HG02885 (cell line): ENCODE data around the gene SLC2A9.
"Not testable (repeated sequence)": the region's sequence is repeated elsewhere in the genome, so short reads cannot be mapped to it uniquely, and the experiment has no call there.

Source experiments
- ATAC-seq: cut with Tn5 transposase; IDR thresholded peaks from one replicate; pipeline ENCODE4 v1.9.1; 2021; ENCODE audit warnings: mild to moderate bottlenecking; ENCODE audit not compliant: unreplicated experiment, poor library complexity

SLC2A9 gene

GRCh38 chr4:9901257-9901656 is 120.0 kb downstream of the SLC2A9 start:
- no peak for ATAC-seq

DNA sequence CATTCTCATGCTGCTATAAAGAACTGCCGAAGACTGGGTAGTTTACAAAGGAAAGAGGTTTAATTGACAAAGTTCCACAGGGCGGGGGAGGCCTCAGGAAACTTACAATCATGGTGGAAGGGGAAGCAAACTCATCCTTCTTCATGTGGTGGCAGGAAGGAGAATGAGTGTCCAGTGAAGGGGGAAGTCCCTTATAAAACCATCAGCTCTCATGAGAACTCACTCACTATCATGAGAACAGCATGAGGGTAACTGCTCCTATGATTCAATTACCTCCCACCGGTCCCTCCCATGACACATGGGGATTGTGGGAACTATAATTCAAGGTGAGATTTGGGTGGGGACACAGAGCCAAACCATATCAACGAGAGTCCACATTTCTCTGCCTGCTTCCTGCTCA is 120.7 kb downstream of the SLC2A9 start:
- ATAC-seq = not testable (repeated sequence)

- ATAC-seq = no peak
Measured at GRCh38 chr4:9899306-9900055, 121.8 kb downstream of the SLC2A9 start.

DNA sequence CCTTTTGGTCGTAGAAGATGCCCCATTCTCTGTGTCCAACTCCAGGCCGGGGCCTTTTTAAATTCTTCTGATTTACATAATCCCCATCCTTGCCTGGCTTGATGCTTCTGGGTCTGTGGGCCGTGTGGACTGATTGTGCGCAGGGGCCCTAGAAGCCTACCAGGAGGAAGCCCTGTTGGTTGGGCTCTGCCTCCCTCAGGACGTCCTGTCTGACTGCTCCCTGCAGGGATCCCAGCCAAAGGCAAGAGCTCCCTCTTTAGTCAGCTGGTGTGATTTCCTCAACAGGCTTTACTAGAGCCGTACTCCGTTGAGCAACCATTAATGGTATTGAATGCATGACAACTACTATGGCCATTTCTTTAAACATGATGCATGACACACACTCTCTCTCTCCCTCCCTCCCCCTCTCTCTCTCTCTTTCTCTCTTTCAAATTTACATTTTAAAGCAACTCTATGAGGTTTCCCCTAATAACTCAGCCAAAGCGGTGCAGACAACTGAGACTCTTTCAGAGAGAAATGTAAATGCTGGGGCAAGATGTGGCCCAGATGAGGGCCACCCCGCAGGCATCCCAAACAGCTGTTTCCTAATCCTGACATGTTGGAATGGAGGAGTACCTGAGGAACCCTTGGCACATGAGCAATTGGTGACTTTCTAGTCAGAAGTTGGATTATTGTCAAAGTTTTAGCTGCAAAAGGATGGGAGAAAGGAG is 122.5 kb downstream of the SLC2A9 start:
- no peak for ATAC-seq

GRCh38 chr4:9895333-9895705 is 126.0 kb downstream of the SLC2A9 start:
- ATAC-seq = no peak

- ATAC-seq = no peak
Measured at GRCh38 chr4:9894644-9895332, 126.5 kb downstream of the SLC2A9 start.

DNA sequence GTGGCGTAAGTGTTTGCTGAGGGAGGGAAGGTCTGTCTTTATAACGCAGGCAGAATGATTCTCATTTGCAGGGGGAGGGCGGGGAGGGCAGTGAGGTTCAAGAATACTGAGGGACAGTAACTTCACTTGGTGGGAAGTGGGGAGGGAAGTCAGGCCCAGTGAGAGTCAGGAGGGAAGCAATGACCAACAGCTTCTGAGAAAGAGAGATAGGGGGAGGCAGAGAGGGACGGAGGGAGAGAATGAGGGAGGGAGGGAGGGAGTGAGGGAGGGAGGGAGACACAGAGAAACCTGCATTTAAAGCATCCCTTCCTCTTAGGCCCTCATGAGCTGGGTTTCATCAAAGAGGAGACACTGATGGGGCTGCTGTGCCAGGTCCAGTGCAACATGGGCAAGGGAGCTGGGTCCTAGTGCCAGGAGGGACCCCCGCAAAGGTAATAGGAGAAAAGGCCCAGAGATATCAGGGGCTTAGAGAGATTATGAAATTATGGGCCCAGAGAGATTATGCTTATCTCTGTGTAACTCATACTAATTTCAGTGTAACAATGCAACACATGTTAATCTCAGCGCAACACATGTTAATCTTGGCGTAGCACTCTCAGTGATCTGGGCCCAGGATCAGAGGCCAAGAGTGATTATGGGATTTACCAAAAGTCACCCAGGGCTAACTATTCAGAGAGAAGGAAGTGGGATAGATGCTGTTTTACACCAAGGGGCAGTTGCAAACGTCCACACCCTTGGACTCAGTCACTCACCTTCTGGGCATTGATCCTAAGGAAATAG is 127.8 kb downstream of the SLC2A9 start:
- no peak for ATAC-seq

GRCh38 chr4:9891740-9892139 is 129.6 kb downstream of the SLC2A9 start:
- ATAC-seq = no peak

DNA sequence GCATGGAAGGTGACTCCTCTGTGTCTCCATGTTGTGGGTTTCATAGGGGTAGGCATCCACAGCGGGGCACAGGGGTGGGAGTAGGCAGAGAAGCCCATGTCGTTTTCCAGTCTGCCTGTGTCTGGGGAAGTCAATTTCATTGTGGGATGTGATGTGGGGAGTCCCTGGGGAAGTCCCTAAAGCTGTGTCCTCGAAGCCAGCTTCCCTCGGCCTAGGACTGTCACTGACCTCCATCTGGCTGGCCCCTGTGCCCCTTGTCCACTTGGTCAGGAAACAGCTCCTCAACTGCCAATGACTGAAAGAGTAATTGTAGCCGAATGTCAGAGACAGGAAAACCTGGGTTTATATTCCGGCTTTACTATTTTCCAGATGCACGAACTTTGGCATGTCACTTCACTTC is 130.2 kb downstream of the SLC2A9 start:
- no peak for ATAC-seq

- ATAC-seq = no peak
Measured at GRCh38 chr4:9889306-9889705, 132.0 kb downstream of the SLC2A9 start.

- ATAC-seq = no peak
Measured at GRCh38 chr4:9885958-9886357, 135.3 kb downstream of the SLC2A9 start.

GRCh38 chr4:9880406-9881197 is 140.7 kb downstream of the SLC2A9 start:
- ATAC-seq = no peak

DNA sequence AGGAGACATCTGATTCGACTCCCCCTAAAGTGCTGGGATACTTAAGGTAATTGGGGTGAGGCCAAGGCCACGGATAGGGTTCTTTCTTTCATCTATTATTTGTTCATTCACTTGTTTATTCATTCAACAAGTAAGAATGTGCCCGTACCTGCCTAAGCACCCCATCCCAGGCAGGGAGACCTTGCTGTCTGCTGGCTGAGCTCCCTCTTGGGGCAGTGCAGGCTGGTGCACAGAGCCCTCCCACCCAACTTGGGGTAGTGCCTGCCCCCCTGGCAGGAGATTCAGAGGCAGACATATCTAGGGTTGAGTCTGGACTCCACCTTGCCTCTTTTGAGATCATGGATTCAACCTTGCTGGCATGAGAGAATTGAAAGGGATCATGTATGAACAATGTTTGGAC is 144.2 kb downstream of the SLC2A9 start:
- ATAC-seq = no peak

DNA sequence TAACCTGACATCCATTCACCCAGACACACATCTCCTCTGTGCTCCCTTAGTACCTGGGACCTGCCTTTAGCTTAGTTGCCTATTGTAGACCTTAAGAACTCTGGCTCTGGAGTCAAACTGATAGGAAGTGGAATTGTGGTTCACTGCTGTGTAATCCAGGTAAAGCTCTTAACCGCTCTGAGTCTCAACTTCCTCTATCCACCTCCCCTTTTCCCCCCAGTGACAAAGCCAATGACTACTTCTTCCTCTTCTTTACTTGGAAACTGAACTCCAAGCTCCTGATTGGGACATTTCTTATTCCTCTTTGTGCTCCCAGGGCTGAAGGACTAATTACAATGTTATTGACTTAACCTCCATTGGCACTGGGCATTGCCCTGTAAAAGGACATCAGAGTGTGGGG is 145.8 kb downstream of the SLC2A9 start:
- ATAC-seq = no peak

DNA sequence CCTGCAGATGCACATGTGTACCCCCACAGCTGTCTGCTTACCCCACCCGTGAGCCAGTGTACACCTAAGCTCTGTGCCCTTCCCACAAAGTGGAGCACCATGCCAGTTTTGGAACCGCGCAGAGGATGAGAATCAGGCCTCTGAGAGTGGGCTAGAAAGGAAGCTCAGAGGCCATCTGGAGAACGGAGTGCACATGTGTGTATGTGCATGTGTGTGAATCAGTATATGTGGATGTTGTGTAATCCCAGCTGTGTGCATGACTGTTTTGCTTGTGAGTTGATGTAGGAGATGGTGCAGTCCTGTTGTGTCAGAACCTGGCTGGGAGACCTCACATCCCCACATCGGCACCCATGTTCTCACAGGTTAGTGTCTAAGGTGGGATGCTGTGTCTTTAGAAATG is 146.9 kb downstream of the SLC2A9 start:
- no peak for ATAC-seq

DNA sequence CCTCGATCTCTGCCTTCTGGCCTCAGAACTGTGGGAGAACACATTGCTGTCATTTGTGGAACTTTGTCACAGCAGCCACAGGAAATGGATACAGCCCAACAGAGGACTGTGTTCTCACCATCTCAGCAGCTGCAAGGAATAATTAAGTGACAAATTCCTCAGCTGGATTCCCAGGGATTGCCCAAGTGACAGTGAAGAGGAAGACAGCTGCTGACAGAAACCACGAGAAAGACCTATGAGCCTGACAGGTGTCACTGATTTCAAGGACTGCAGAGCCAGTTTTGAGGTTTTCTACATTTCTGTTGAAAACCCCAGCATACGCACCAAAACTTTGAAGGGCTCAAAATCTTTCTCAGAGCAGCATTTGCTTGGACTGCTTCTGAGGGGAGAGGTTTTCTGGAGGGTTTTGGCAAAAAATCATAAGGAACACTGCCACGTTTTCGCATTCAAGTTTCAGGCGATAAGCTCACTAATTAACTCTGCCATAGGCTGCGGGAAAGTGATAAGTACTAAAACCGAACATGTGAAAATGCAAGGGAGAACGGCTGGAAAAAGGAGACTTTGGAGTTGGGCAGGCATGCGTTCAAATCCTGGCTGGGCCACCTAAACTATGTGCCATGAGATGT is 151.0 kb downstream of the SLC2A9 start:
- ATAC-seq = no peak

GRCh38 chr4:9867751-9868425 is 153.4 kb downstream of the SLC2A9 start:
- ATAC-seq = no peak

DNA sequence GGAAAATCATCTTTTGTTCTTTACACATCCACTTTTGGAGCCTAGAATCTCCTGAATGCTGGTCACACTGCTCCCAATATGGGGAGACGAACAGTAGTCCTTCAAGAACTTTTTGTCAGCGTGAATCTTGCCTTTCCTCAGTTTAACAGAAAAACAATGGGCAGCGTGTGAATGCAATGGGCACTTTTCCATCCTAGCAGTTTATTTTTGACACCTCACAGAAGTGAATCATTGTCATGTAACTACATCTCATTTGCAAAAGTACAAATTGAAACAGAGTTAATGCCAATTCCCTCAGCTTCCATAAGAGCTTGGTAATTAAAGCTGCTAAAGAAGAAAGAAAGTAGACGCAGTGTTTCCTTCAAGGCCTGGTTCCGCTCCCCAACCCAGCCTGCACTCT is 154.4 kb downstream of the SLC2A9 start:
- ATAC-seq = no peak

DNA sequence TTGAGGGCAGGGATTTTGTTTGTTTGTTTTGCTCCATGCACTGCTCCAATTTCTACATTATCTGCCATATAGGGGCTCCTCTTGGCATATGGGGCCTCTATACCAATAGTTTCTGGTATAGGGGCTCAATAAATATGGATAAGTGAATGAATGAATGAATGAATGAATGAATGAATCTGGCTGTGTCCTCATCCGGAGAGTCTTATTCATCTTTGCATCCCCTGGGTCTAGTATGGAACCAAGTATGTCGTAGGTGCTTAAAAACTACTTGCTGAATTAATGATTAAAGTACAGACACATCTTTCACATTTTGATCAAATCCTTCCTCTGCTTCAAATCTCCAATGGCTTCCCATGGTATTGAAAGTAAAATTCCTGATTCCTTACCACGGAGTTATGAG is 159.7 kb downstream of the SLC2A9 start:
- no peak for ATAC-seq
